GM06990 (cell line): Measurements from ENCODE around the gene STARD13.

Experiments used
- DNase-seq: peaks from one replicate; pipeline ENCODE4 v3.0.0-alpha.2; 2011; ENCODE audit not compliant: insufficient read length; ENCODE audit errors: extremely low read depth
- H3K27me3 ChIP-seq: replicated peaks from 2 replicates; pipeline ENCODE4 v1.6.0; 2011; ENCODE audit warnings: low read length; ENCODE audit not compliant: control insufficient read depth, insufficient read depth
- H3K36me3 ChIP-seq: 2 replicates; pipeline ENCODE4 v1.5.1; 2011; ENCODE audit warnings: low read length; ENCODE audit not compliant: control insufficient read depth, insufficient read depth
- H3K4me3 ChIP-seq: replicated peaks from 2 replicates; pipeline ENCODE4 v1.5.1; 2011; ENCODE audit warnings: low read depth, mild to moderate bottlenecking, control low read depth, low read length
- CTCF ChIP-seq: IDR thresholded peaks from 2 replicates; pipeline ENCODE4 v1.5.1; 2011; ENCODE audit warnings: low read length, control low read depth, mild to moderate bottlenecking, inconsistent platforms; ENCODE audit not compliant: insufficient read depth, poor library complexity, severe bottlenecking

STARD13 gene

GRCh38 chr13:33213024-33213768 is 72.4 kb downstream of the STARD13 start:
- TF ChIP-seq CTCF, result no peak
- H3K36me3 ChIP-seq, result no peaks in the 10 kb centered on the region
- no peak for DNase-seq
- no peak overlapping the region for H3K4me3 ChIP-seq
- no peaks in the 10 kb centered on the region for H3K27me3 ChIP-seq

- Histone ChIP-seq H3K27me3 (no peaks in the 10 kb centered on the region), H3K36me3 (no peaks in the 10 kb centered on the region), H3K4me3 (no peak overlapping the region)
- no peak for TF ChIP-seq CTCF
- no peak for DNase-seq
These were observed 73.2 kb downstream of the STARD13 start for GRCh38 chr13:33212396-33212795.

- no peaks in the 10 kb centered on the region for H3K36me3 ChIP-seq
- H3K4me3 ChIP-seq, result no peak overlapping the region
- TF ChIP-seq CTCF, result no peak
- H3K27me3 ChIP-seq, result no peaks in the 10 kb centered on the region
- no peak for DNase-seq
These were observed 75.5 kb downstream of the STARD13 start for GRCh38 chr13:33210090-33210489.

- no peak for DNase-seq
- Histone ChIP-seq H3K36me3 (no peaks in the 10 kb centered on the region), H3K4me3 (no peak overlapping the region), H3K27me3 (no peaks in the 10 kb centered on the region)
- TF ChIP-seq CTCF, result no peak
These were observed 77.0 kb downstream of the STARD13 start for GRCh38 chr13:33208290-33209220.

- no peak for TF ChIP-seq CTCF
- H3K4me3 ChIP-seq, result no peak overlapping the region
- DNase-seq, result no peak
- no peaks in the 10 kb centered on the region for H3K36me3 ChIP-seq
- H3K27me3 ChIP-seq, result no peaks in the 10 kb centered on the region
These were observed 78.0 kb downstream of the STARD13 start for GRCh38 chr13:33207615-33207961.
